Measurements from ENCODE around the gene NHLRC1.

The NHLRC1 gene

DNA sequence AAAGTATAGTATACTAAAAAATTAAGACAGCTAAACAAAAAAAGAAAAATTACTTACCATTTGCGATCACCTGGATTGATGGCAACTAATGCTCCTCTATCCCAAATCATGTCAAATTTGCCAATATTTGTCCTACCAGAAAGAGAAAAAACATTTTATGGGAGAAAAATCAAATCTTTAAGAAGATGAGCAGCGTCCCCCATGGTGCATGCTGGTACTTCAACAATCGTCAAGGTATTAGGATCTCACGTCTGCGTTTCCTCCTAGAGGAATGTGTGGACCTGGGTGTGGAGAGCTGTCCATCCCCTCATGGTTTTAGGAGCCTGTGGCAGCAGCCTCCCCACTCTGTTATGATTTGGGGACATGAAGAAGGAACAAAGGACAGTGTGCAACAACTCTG, 16.4 kb upstream of the NHLRC1 start:
- no peak for DNase-seq

DNA sequence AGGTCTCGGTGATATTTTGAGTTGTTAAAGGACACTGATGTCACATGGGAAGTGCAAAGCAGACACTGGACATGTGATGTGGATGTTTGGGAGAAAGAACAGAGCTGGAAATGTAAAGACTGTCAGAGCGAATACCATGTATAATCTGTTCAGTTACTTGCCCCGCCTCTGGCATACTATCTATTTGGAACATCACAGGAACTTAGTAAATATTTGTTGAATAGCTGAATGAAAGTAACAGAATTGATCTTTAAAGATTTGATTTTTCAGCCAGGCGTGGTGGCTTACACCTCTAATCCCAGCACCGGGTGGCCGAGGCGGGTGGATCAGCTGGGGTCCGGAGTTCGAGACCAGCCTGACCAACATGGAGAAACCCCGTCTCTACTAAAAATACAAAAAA, 13.8 kb upstream of the NHLRC1 start:
- no peak for DNase-seq

DNA sequence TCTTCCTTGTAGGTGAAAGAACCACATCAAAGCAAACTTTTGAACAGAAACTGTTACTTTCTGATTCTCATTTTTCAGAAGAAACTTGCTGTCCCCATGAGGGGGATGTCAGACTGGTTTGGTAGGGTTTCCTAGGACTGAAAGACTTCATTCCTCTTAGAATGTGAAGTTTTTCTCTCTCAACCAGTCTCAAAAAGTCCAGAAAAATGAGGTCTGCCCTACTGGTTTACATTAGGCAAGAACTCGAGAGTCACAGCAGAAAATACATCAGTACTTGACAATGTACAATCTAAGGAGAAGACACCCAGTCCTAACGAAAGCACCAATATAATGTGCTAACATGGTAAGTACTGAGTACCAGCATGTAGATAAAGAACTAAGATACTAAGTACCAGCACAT, 12.7 kb upstream of the NHLRC1 start:
- no peak for DNase-seq

DNA sequence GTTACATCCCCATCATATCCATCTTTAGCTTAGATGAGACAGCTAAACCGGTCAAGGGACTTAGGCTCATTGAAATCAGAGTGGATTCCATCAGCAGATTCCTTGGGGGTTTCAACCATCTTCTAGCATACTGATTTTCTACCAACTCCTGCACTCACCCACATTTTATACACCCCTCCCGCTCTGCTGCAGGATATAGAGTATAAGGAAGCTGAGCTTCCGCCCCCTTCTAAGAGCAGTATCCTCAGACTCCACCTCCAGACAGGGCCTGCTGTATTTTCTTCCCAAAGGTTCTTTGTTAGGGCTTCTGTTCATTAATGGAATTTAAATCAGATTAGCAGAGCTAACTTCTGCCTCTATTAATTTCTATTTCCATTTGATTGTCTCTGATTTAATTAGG, 9.9 kb upstream of the NHLRC1 start:
- no peak for DNase-seq

DNA sequence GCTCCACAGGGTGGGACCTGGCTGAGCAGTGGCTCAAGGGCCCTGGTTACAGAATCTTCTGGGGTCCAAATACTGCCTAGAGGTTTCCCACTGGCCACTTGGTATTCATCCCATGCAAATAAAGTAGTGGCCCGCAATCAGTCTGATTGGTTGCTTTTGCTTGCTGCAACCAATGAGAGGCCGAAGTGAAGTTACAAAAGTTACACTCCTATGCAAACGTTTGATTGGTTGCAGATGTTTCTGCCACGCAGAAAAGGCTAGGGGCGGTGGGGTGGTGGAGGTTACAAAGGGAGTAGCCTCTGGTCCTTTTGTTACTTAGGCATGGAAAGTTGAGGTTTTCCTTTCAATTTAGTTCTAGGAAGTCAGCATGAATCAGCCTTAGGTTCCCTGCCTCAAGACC, 3.6 kb upstream of the NHLRC1 start:
- DNase-seq, result no peak

DNA sequence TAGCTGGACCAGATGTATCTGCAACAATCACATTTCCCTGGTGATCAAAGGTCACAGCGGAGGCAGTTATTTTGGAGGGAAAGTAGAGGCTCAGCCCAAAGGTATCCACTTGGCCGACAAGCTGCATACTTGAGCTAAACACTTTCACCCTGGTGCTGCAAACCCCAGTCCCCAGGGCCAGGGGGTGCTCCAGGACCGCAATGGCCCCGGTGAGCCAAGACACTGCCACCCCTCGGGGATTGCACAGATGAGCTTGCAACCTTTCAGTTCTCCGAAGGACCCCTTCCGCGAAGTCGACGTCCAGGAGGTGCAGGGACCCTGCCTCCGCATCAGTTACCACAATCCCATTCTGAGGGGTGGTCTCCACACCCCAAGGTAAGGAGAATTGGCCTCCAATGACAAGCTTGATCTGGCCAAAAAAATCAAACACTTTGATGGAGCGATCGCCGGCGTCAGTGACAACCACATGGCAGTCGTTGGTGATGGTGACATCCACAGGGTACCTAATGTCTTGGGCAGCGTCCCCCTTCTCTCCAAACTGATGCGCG, 823 bp downstream of the NHLRC1 start:
- DNase-seq, result no peak

DNA sequence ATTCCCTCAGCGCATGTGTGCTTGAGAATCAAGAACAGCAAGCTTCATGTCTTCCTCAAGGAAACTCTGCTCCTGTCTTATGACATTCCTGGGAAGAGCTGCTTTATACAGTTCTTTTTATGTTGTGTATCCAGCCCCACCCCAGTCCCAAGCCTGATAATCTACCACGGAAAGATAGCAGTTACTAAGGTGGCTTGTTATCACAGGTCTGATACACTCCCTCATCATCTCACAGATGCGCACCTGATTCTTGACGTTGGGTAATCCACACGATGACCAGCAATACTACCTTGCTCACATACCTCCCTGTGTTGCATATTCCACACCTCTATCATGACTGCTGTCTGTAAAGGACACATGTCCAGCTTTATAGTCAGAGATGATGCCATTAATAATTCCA, 3.2 kb downstream of the NHLRC1 start:
- no peak for DNase-seq

DNA sequence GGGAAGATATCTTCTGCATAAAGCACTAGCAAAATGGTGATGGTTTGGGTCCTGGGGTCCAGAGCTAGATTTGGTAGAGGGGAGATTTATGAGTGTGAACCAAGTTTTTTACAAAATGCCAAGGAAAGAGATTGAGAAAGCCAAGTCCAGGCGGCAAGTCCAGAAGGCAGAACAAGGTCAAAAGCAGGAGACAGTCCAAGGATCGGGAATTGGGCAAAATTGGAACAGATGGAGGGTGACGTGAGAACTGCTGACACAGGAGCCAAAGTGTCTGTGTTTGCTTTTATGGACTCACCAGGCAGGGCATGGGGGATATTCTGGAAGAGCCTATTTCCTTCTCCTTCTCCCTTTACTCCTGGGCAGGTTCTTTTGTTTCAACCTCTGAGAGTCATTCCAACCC, 4.1 kb downstream of the NHLRC1 start:
- DNase-seq, result no peak

DNA sequence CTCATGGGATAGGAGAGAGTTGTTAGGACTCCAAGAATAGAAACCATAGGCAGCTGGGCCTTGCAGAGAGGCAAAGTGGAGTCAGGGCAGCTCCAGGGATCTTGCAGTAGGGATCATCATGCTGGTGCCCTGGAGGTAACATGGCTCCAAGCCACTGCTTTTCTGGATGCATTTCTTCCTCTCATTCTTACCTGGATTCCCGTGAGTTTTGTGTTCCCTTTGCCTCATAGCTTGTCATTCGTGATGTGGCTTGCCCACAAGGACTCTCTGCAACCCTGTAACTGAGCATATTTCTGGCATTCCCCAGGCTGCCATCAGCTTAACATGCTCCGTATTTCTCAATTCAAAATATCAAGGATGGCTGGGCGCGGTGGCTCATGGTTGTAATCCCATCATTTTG, 5.3 kb downstream of the NHLRC1 start:
- no peak for DNase-seq

DNA sequence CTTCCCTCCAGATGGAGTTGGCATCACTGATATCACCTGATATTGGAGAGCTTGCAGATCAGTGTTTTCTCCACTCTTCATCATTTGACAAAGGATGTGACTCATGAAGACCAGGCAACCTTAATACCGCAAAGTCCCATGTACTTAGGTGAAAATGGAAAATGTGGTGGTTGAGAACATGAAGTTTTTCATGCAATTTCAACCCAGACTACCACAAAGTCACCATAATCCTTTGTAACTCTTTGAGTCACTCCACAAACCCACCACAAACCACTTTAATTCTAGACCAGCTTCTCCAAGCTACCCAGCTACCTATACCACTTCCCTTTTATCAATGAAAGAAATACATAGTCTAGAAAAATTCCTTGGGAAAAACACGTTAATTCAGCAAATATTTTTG, 7.1 kb downstream of the NHLRC1 start:
- DNase-seq, result no peak

DNA sequence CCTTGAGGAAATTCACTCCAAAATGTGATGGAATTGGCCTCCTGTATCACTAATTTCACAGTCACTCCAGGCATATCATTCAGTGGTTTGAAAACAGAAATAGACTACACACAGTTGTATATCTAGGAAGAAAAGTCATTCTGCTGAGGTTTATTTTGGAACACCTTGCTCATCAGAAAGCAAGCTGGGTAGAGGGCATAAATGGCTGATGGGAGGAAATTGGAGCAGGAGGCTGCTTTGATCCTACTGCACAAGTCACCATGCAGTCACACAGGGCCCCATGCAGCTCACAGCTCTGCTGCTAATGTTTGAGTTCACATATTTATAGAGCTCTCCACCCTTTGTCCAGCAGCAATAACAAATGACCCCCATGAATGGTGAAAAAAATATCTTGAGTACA, 12.3 kb downstream of the NHLRC1 start:
- DNase-seq, result no peak

DNA sequence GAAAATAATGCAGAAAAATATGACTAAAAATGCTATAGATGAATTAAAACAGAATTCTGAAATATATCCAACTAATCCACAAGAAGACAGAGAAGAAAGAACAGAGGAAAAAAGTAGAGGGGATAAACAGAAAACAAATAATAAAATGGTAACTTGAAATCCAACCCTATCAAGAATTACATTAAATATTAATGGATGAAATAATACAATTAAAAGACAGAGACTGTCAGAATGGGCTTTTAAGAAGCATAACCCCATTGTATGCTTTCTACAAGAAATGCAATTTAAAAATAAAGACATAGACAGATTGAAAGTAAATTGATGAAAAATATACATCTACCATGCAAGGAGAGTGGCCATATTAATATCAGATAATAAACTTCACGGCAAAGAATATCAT, 15.4 kb downstream of the NHLRC1 start:
- DNase-seq, result no peak

DNA sequence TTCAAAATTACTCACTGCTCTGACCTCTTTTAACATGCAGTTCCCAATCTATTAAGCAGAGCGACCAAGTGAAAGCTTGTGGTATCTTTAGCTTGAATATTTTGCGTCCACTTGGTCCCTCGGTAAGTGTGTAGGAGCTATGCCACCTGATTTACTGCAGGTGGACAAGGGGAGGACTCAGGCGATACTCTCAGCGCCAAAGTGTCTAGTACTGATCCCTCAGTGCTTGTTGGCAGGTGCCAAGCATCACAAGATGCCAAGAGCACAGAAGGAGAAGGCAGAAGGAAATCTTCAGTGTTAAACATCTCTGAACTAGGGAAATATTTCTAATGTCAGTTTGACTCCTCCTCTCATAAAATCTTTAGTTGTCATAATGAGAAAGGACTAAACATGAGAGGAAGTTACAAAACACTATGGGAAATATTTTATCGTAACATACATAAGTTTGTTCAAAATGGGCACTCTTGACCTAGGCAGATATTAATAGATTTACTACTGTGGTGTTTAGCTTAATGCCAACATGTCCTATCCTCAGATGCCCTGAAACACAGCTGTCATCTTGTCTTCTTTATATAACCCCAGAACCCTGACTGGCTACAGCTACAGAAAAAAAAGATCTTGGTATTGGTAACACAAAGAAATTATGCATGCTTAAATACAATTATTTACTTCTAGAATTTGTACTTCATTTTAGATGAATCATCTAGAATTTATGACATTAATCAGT, 19.5 kb downstream of the NHLRC1 start:
- DNase-seq, result no peak

DNA sequence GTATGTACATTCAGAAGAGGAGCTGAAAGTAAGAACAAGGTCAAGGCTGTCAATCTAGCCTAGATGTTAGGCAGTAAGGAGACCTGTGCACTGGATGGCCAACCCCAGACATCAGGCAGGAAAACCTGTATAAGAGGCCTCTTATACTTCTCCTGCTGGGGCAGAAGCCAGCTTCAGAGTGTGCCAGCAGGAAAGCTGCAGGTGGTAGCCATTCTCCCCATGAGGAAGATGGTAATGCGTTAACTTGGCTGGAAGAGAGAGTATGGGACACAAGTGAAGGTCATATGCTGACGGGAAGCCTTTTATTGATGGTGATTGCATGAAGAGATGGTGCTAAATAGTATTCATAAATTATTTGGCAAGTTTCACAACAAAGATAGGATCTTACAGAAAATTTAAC, 20.6 kb downstream of the NHLRC1 start:
- DNase-seq, result no peak

DNA sequence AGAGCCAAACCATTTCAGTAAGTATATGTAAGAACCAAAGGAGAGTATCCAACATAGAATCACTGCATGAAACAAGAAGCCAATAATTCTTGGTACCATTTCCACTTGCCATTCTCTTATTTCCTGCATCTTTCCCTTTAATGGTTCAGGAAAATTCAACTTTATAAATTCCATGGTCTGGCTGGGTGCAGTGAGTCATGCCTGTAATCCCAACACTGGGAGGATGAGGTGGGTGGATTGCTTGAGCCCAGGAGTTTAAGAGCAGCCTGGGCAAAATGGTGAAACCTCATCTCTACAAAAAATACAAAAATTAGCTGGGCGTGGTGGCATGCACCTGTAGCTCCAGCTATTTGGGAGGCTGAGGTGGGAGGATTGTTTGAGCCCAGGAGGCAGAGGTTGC, 21.2 kb downstream of the NHLRC1 start:
- no peak for DNase-seq

DNA sequence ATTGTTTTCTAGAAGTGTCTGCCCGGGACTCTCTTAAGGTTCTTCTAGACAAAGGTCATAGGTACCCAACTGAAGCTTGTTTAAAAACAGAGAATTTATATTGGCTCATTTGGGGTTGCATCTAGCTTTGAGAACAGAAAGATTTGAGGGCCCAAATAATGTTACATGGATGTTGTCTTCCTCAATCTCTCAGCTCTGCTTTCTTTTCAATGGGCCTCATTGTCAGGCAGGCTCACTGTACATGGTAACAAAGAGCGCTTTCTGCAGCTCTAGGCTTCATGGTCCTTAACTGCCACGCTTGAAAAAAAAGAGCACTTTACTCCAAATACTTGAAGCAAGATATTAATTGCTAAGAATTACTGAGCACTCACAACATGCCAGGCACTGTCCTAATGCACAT, 22.2 kb downstream of the NHLRC1 start:
- no peak for DNase-seq

DNA sequence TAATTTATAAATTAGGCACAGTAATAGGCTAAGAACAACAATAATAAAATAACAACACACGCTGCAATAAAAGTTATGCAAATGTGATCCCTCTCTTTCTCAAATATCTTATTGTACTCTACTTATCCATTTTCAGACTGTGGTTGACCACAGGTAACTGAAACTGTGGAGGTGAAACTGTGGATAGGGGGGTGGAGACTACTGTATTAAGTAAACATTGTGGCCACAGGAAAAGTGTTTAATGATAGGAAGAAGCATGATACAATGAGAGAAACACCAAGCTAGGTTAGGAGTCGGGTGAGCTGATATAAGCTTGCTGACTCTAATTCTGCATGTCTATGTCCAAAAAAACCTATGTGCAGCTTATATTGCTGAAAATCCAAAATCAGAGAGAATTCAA, 23.0 kb downstream of the NHLRC1 start:
- DNase-seq, result no peak

DNA sequence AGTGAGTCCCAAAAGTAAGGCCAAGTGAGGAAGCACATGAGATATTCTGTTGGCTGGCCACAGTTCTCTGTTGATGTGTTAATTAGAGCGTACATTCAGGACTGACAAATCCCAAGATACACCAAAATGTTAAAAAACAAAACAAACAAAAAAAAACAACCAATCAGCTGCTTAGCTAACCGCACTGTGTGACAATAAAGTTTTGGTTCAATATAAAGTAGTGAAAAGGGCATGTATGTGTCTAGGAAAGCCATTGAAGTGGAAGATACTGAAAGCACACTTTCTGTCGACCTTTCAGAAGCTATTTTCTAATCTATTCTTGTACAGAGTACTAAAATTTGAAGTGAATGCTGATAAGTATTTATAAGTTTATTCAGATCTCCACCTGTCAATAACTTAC, 26.1 kb downstream of the NHLRC1 start:
- DNase-seq, result no peak

DNA sequence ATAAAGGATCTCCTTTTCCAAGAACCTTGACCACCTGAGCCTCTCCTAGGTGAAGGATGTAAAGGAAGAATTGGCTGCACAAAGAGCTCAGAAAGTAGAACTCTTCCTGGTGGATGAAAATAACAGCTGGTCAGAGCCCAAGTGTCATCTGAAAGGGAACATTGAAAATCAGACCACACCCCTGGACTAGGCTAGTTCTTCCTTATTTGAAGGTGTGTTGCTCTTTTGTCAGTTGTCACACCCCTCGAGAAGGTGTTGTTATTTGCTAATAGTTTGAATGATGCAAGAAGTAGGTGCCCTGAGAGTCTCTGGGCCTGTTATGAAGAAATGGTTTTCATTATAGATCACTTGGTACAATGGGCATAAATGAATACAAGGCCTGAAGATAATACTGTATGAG, 31.1 kb downstream of the NHLRC1 start:
- DNase-seq, result no peak

DNA sequence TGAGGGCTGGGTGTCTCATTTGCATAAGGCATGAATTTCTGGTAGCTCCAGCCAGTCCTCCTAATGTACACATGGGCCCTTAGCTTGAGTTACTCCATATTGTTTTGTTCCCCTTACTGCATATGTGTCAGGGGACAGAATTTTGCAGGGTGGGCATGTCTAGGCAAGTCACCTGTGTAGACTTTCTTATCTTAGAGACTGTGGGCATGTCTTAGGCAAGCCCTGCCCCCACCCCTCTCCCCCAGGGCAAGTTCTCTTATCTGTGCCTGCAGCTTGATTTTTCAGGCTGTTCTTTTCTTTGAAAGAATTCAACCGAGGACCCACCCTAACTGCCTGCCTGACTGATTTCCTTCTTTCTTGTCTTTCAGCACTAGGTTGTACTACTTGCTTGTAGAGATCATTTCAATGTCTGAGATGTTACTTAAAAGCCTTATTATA, 32.1 kb downstream of the NHLRC1 start:
- DNase-seq, result no peak

DNA sequence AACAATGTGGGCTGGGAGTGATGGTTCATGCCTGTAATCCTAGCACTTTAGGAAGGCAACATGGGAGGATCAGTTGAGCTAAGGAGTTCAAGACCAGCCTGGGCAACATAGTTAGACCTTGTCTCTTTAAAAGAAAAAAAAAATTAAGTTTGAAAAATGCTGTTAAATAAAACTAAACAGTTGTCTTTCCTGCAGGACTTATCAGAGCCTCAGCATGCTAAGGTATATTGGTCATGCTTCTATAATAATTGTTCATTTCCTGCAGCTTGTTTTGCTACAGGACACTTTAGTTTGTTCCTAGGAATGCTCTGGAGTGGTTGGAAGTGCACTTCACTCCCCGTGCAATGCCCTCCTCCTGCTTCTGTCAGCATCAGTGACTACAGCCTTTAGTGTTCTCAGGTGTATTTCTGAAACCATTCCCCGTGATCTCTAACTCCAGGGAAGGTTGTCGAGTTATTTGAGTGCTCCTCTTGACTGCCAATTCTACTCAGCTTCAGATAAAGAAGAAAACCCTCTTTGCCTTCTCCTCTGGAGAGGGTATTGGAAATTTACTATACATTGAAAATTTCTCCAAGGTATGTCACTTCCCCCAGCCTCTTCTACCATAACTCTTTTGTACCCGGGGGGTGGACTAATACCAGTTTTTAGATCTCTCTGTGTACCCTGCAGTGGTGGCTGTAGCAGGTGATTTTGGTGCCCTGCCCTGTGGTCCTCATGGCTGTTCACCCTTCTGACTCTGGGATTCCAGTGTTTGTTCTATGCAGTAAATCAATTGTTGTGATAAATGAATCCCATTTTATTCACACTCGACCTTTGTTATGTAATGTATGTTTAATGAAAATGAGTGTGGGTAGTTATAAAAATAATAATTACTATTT, 33.8 kb downstream of the NHLRC1 start:
- DNase-seq, result no peak

DNA sequence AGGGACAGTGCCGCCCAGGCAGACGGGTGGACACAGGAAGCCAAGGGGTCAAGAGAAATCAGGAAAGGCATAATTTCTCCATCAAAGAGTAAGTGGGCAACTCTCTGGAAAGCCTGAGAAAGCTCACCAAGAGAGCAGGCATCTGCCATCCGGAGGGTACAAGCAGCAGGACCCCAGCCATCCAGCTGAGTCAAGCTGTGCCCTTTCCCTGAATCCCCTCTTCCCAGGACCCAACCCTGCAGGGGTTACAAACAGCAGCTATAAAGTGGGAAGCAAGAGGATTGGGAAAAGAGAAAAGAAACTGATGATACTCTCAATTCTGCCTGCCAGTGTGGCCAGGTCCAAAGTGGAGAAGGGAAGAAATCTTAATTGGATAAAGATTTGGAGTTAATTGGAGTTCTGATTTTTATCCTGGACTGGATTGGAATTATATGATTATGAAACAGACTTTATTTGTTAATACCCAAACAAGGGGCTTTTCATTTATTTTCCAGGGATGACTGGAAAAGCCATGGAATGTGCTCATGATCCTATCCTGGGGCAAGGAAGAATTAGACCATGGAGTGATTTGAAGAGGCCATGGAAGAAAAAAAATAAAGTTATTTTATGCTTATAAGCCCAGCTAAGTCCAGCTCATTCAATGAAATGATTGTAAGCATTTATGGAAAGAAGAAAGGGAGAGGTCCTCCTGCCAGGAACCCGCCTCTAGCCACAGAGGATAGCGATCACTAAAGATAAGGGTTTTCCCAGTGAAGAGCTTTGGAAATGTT, 34.9 kb downstream of the NHLRC1 start:
- no peak for DNase-seq

DNA sequence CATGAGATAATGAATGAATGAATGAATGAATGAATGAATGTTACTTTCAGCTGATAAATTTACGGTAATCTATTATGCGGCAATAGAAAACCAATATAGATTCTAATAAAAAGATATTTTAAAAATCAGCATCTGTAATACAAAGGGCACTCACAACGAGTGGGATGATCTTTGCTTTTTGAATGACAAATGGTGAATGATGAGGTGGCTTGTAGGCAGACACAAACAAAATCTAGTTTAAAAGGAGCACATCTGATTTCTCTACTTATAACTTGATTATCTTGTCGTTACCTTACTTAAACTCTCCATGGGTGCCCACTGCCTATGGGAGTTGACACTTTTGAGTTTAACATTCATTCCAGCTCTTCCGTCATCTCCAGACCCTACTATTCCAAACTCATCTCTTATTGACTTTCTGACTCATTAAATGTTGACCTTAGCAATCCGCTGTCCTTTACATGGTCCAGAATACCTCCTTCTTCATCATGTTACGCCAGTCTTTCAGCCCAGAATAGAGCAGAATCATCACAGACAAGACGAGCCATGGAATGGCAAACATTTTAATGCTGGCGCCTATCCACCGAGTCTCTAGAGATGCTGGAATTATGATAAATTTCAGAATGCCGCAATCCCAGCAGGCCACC, 41.3 kb downstream of the NHLRC1 start:
- DNase-seq, result no peak
